HG03103 (cell line): Measurements from ENCODE around the gene ATP13A3.

Experiments used
- ATAC-seq: cut with Tn5 transposase; IDR thresholded peaks from one replicate; pipeline ENCODE4 v1.9.1; 2021; ENCODE audit warnings: low read depth; ENCODE audit not compliant: unreplicated experiment

ATP13A3 gene

GRCh38 chr3:194376241-194376560, 110.6 kb downstream of the ATP13A3 start:
- no peak for ATAC-seq

- no peak for ATAC-seq
Measured at GRCh38 chr3:194375473-194376240, 111.1 kb downstream of the ATP13A3 start.

GRCh38 chr3:194374935-194375334, 111.9 kb downstream of the ATP13A3 start:
- ATAC-seq = no peak

- no peak for ATAC-seq
Measured at GRCh38 chr3:194373899-194374298, 112.9 kb downstream of the ATP13A3 start.

GRCh38 chr3:194373028-194373427, 113.8 kb downstream of the ATP13A3 start:
- no peak for ATAC-seq

- no peak for ATAC-seq
Measured at GRCh38 chr3:194370753-194371152, 116.0 kb downstream of the ATP13A3 start.

GRCh38 chr3:194369522-194370279, 117.1 kb downstream of the ATP13A3 start, which contains the start of gene LRRC15:
Gene LRRC15, minus strand, starts transcription at chr3:194369743. Its CDS starts 8,700 bp downstream, at chr3:194361043.
- ATAC-seq = no peak

GRCh38 chr3:194368918-194369317, 117.9 kb downstream of the ATP13A3 start:
- ATAC-seq = no peak

GRCh38 chr3:194367992-194368841, 118.6 kb downstream of the ATP13A3 start:
- ATAC-seq = no peak

- no peak for ATAC-seq
Measured at GRCh38 chr3:194365978-194366490, 120.8 kb downstream of the ATP13A3 start.

- ATAC-seq = no peak
Measured at GRCh38 chr3:194365526-194365925, 121.3 kb downstream of the ATP13A3 start.

GRCh38 chr3:194364652-194365434, 122.0 kb downstream of the ATP13A3 start:
- no peak for ATAC-seq

GRCh38 chr3:194364314-194364651, 122.5 kb downstream of the ATP13A3 start:
- ATAC-seq = no peak

- no peak for ATAC-seq
Measured at GRCh38 chr3:194360568-194360967, 126.2 kb downstream of the ATP13A3 start.

GRCh38 chr3:194357681-194358080, 129.1 kb downstream of the ATP13A3 start:
- no peak for ATAC-seq

GRCh38 chr3:194355379-194355778, 131.4 kb downstream of the ATP13A3 start:
- no peak for ATAC-seq

GRCh38 chr3:194354315-194354714, 132.5 kb downstream of the ATP13A3 start:
- no peak for ATAC-seq
